Body of pancreas (tissue), 4 donors: ENCODE data around the gene PPP2R2B. TPM values are rescaled to one million over a fixed set of nuclear protein-coding genes. Genes with fewer than 3 reads are reported as not detected.

Experiments used
- ATAC-seq: fragments of 150-250 bp; one replicate; pipeline ENCODE4 v1.9.1; 2016
- DNase-seq, 4 donors: peaks; one replicate each; pipeline ENCODE4 v3.0.0-alpha.2; 2019
- H3K27ac ChIP-seq, 4 donors: fragments of 200-600 bp; sonication (generic); 1 replicate in 3 of 4; 2 replicates in 1 of 4; pipeline versions ENCODE4 v1.5.1 to v1.6.1; 2016 to 2019; ENCODE audit warnings: mild to moderate bottlenecking in 1 of 4, mixed read lengths in 1 of 4, moderate library complexity in 1 of 4
- H3K27me3 ChIP-seq, 2 donors: fragments of 200-600 bp; sonication (generic); one replicate each; pipeline ENCODE4 v1.6.0; 2016; ENCODE audit warnings: mild to moderate bottlenecking in 1 of 2
- H3K36me3 ChIP-seq, 2 donors: fragments of 200-600 bp; sonication (generic); replicated peaks in 1 of 2; 2 replicates each; pipeline ENCODE4 v1.5.1; 2016; ENCODE audit warnings: low read depth in 2 of 2; ENCODE audit not compliant: insufficient read depth in 1 of 2
- H3K4me1 ChIP-seq: fragments of 200-600 bp; sonication (generic); one replicate; pipeline ENCODE4 v1.6.0; 2016
- H3K4me3 ChIP-seq, 2 donors: fragments of 200-600 bp; sonication (generic); 1 replicate in 1 of 2; 2 replicates in 1 of 2; pipeline ENCODE4 v1.5.1; 2016 to 2019
- H3K9me3 ChIP-seq, 3 donors: fragments of 200-600 bp; sonication (generic); 1 replicate in 2 of 3; 2 replicates in 1 of 3; pipeline ENCODE4 v1.5.1; 2016
- CTCF ChIP-seq, 7 experiments: fragments of 450-650 bp in 4 of 7; fragments of 200-600 bp in 3 of 7; sonication (generic) in 3 of 7; IDR thresholded peaks; one replicate each; pipeline ENCODE4 v1.5.1; 2016 to 2019; ENCODE audit warnings: antibody characterized with exemption in 7 of 7
- POLR2A ChIP-seq, 3 donors: fragments of 450-650 bp; IDR thresholded peaks; one replicate each; pipeline ENCODE4 v1.6.1; 2016; ENCODE audit warnings: antibody characterized with exemption in 3 of 3, mild to moderate bottlenecking in 2 of 3
- WGBS, 2 donors: methylation state at CpG; one replicate each; pipeline ENCODE4 v1.1.5; 2017; 5-methylcytosine and 5-hydroxymethylcytosine counted together
- intact Hi-C: fragments of 100-400 bp; cut with DNase I; formaldehyde crosslinking; loops from one replicate; pipeline ENCODE4 v1.15.1; 2023
- total RNA-seq, 2 donors: library from RNA; depleted of rRNA; stranded (reverse); fragments of >200 nt; gene quantifications; one replicate each; pipeline ENCODE4 v1.1.0, GENCODE V29; 2016

PPP2R2B gene
- total RNA-seq, 2 donors from 2014 or later, result 0.26 TPM; not detected in 1

DNA sequence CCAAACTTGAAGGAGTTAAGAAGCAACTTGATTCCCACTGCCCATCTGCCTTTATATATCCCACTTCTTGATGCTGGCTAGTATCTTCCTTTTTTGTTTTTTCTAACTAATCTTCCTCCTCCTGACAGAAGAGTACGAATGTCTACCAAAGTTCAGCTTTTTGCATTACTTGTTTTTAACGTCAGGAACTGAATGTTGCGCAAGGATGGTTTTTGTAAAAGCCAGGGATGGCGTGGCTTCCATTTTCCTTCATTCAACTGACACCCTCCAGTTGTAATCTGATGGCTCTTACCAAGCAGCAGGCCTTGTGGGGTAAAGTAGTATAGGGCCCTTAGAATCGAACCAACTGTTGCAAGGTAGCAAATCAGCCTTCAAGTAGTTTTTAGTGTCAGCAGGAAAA, 291.8 kb downstream of the PPP2R2B start:
- Histone ChIP-seq H3K27ac (no peak overlapping the region), H3K27me3 (no peaks in the 10 kb centered on the region), H3K4me3 (no peak overlapping the region), H3K36me3 (no peaks in the 10 kb centered on the region), H3K4me1 (no peaks in the 10 kb centered on the region), H3K9me3 (no peaks in the 10 kb centered on the region)
- DNase-seq, result no peak
- ATAC-seq, result no peak
- intact Hi-C loops, result no loop called here
- 60 to 74% methylated on average over 5 of the region's 5 CpGs for WGBS, 2 donors
- TF ChIP-seq CTCF (IDR thresholded peaks at IDR 0.05) (no peak), POLR2A (IDR thresholded peaks at IDR 0.05) (no peak)

DNA sequence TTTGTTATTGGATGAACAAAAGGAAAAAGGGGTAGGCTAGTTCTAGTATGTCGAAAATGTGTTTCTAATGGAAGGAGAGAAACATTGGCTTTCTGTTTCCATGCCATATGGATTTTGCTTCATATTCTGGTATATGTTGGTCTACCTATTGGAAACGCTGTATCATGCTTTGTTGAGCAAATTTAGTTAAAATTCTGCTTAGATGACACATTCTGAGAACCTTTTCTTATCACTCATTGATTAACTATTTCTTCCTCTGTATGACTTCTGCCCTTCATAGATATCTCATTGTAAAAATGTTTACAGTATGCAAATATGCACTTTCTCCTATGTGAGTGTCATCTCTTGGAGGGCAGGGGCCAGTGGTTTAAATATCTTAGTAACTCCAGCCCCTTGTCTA, 293.8 kb downstream of the PPP2R2B start:
- DNase-seq (no peak), ATAC-seq (no peak)
- H3K4me1 ChIP-seq, result no peaks in the 10 kb centered on the region
- no peak for TF ChIP-seq POLR2A (IDR thresholded peaks at IDR 0.05)
- TF ChIP-seq CTCF (IDR thresholded peaks at IDR 0.05), result no peak
- H3K36me3 ChIP-seq, result no peaks in the 10 kb centered on the region
- H3K4me3 ChIP-seq, result no peak overlapping the region
- no peaks in the 10 kb centered on the region for H3K9me3 ChIP-seq
- 77 to 78% methylated on average over 2 of the region's 2 CpGs for WGBS, 2 donors
- H3K27me3 ChIP-seq, result no peaks in the 10 kb centered on the region
- no peak overlapping the region for H3K27ac ChIP-seq
- intact Hi-C loops, result no loop called here

DNA sequence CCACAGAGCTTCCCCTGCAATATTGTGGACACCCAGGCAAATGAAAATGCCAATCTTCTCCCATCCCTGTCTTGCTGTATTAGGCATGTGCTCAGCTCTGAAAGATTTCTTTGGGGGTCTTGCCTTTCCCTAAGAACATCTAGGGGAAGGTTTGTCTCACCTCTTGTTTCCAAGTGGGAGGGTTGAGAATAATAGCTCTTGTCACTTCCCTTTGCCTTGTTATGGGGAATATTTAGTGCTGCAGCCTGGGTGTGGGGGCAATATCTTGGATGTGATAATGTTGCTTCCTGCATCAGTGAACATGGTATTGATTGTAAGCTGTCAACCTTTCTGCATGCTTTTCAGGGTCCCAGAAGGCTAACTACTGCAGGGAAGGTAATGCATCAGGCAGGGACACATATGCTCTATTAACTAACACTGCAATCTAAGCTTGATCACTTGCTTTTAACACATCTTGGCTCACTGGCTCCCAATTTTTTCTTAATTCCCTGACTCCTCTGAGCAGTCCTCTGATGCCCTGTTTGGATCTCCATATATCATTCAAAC, 296.4 kb downstream of the PPP2R2B start:
- DNase-seq (no peak), ATAC-seq (no peak)
- H3K27me3 ChIP-seq, result no peaks in the 10 kb centered on the region
- intact Hi-C loops, result no loop called here
- H3K9me3 ChIP-seq, result no peaks in the 10 kb centered on the region
- H3K27ac ChIP-seq, result no peak overlapping the region
- no peaks in the 10 kb centered on the region for H3K36me3 ChIP-seq
- H3K4me3 ChIP-seq, result no peak overlapping the region
- TF ChIP-seq POLR2A (IDR thresholded peaks at IDR 0.05) (no peak), CTCF (IDR thresholded peaks at IDR 0.05) (no peak)
- no peaks in the 10 kb centered on the region for H3K4me1 ChIP-seq

DNA sequence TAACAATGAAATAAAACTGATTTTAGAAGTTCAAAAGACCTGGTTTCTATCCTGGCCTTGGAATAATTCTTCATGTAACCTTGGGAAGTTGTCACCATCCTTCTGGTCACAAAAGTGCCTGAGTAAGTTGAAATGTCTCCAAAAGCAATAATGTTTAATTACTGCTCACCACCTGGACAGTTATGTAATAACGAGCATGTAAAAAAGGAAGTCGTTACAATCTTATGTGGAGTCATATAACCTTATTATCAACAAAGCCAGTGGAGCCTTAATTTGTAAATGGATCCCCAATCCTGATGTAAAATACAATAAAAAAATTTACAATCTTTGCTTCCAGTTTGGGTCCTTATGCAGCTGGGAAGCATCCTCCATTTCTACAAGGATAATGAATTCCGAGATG, 298.3 kb downstream of the PPP2R2B start:
- Histone ChIP-seq H3K4me3 (no peak overlapping the region), H3K36me3 (no peaks in the 10 kb centered on the region), H3K4me1 (no peaks in the 10 kb centered on the region), H3K27me3 (no peaks in the 10 kb centered on the region), H3K27ac (no peak overlapping the region), H3K9me3 (peaks cover 0 to 7% (median 0%) of the 10 kb centered on the region in 3 donors)
- DNase-seq, result no peak
- TF ChIP-seq POLR2A (IDR thresholded peaks at IDR 0.05) (no peak), CTCF (IDR thresholded peaks at IDR 0.05) (no peak)
- intact Hi-C loops, result no loop called here
- no peak for ATAC-seq
- WGBS, 2 donors, result 70 to 82% methylated on average over 3 of the region's 3 CpGs

DNA sequence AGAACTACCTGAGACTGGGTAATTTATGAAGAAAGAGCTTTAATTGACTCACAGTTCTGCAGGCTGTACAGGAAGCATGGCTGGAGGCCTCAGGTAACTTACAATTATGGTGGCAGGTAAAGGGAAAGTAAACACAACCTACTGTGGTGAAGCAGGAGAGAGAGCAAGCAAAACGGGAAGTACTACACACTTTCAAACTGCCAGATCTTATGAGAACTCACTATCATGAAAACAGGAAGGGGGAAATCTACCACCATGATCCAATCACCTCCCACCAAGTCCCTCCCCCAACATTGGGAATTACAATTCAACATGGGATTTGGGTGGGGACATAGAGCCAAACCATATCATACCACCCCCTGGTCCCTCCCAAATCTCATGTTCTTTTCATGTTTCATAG, 303.8 kb downstream of the PPP2R2B start:
- intact Hi-C loops, result no loop called here
- H3K9me3 ChIP-seq, result peaks cover 0 to 7% (median 0%) of the 10 kb centered on the region in 3 donors
- H3K4me1 ChIP-seq, result no peaks in the 10 kb centered on the region
- H3K27ac ChIP-seq, result no peak overlapping the region
- no peaks in the 10 kb centered on the region for H3K36me3 ChIP-seq
- H3K4me3 ChIP-seq, result no peak overlapping the region
- no peak for ATAC-seq
- 47 to 53% methylated on average over 1 of the region's 1 CpG for WGBS, 2 donors
- TF ChIP-seq POLR2A (IDR thresholded peaks at IDR 0.05) (no peak), CTCF (IDR thresholded peaks at IDR 0.05) (no peak)
- no peak for DNase-seq
- H3K27me3 ChIP-seq, result no peaks in the 10 kb centered on the region
